Left colon (tissue), 2 donors: ENCODE measurements around the gene NACC2. TPM values are rescaled to one million over a fixed set of nuclear protein-coding genes. Genes with fewer than 3 reads are reported as not detected.
"Not testable (repeated sequence)": the region's sequence is repeated elsewhere in the genome, so short reads cannot be mapped to it uniquely, and the experiment has no call there.

Experiments used
- ATAC-seq: fragments of 200-7000 bp; cut with Tn5 transposase; one replicate; pipeline ENCODE4 v1.9.1; 2020; ENCODE audit warnings: mild to moderate bottlenecking, moderate library complexity
- DNase-seq, 2 donors: peaks; one replicate each; pipeline ENCODE4 v3.0.0-alpha.2; 2020
- intact Hi-C, 2 donors: fragments of 100-400 bp; cut with DNase I in 1 of 2; cut with micrococcal nuclease in 1 of 2; formaldehyde crosslinking; loops; one replicate each; pipeline versions ENCODE4 v1.11.2 to v1.14.0; 2022; cut with DNase I, micrococcal nuclease
- total RNA-seq, 2 donors: library from RNA; stranded (reverse); fragmentation: NEBNext Ultra II Directional; extraction: Animal tissue kit (Norgen Biotek cat#: 25700); gene quantifications; one replicate each; pipeline ENCODE4 v1.2.1, GENCODE V29; 2021
- donor health status: DM: no; HTN: no; CAD: no.
- donor health status: DM: yes; HTN: yes; CAD: no.

Gene NACC2
- total RNA-seq, 2 donors from 2014 or later: 16.0 to 25.2 TPM

- intact Hi-C loops: no loop called here
- ATAC-seq: no peak
Observed at GRCh38 chr9:135980926-135981630, 114.0 kb downstream of the NACC2 start.

GRCh38 chr9:135979547-135980166 lies 115.4 kb downstream of the NACC2 start:
- DNase-seq (no peak), ATAC-seq (no peak)
- intact Hi-C loops: no loop called here

More at GRCh38 chr9:135980926-135981630, 114.0 kb downstream of the NACC2 start:
- no peak for DNase-seq

- intact Hi-C loops: no loop called here
Observed at GRCh38 chr9:135978642-135979546, 116.2 kb downstream of the NACC2 start.

GRCh38 chr9:135976944-135977343 lies 118.1 kb downstream of the NACC2 start:
- DNase-seq: no peak
- intact Hi-C loops: no loop called here

More at GRCh38 chr9:135978642-135979546, 116.2 kb downstream of the NACC2 start:
- no peak for DNase-seq
- no peak for ATAC-seq

GRCh38 chr9:135976531-135976930 lies 118.6 kb downstream of the NACC2 start:
- ATAC-seq: no peak
- intact Hi-C loops: no loop called here
- no peak for DNase-seq

More at GRCh38 chr9:135976944-135977343, 118.1 kb downstream of the NACC2 start:
- ATAC-seq: no peak

- no peak for ATAC-seq
- intact Hi-C loops: no loop called here
- no peak for DNase-seq
Observed at GRCh38 chr9:135975834-135976233, 119.3 kb downstream of the NACC2 start.

- ATAC-seq (no peak), DNase-seq (no peak)
- intact Hi-C loops: no loop called here
Observed at GRCh38 chr9:135974220-135974573, 120.9 kb downstream of the NACC2 start.

GRCh38 chr9:135973277-135974219 lies 121.5 kb downstream of the NACC2 start:
- DNase-seq: no peak
- no peak for ATAC-seq
- intact Hi-C loops: no loop called here

GRCh38 chr9:135971892-135972291 lies 123.2 kb downstream of the NACC2 start:
- intact Hi-C loops: no loop called here
- DNase-seq (peak; percentile 80 to 91), ATAC-seq (peak; percentile 94)

GRCh38 chr9:135971111-135971766 lies 123.8 kb downstream of the NACC2 start:
- ATAC-seq (no peak), DNase-seq (no peak)
- intact Hi-C loops: no loop called here

GRCh38 chr9:135970128-135970815 lies 124.8 kb downstream of the NACC2 start:
- ATAC-seq: no peak
- intact Hi-C loops: no loop called here
- DNase-seq: no peak

- no peak for DNase-seq
- intact Hi-C loops: loop anchor here (2.0 to 5.0 kb wide), 2 partner anchors 153 to 154 kb away; no protein-coding TSS in a partner anchor
Observed at GRCh38 chr9:135969064-135969683, 125.9 kb downstream of the NACC2 start.

GRCh38 chr9:135968601-135969000 lies 126.5 kb downstream of the NACC2 start:
- ATAC-seq: no peak

More at GRCh38 chr9:135969064-135969683, 125.9 kb downstream of the NACC2 start:
- no peak for ATAC-seq

GRCh38 chr9:135968083-135968476 lies 127.0 kb downstream of the NACC2 start:
- no peak for DNase-seq
- intact Hi-C loops: loop anchor here (2.0 to 5.0 kb wide), 2 partner anchors 154 to 155 kb away; no protein-coding TSS in a partner anchor
- no peak for ATAC-seq

More at GRCh38 chr9:135968601-135969000, 126.5 kb downstream of the NACC2 start:
- intact Hi-C loops: loop anchor here (2.0 to 5.0 kb wide), 2 partner anchors 154 kb away; no protein-coding TSS in a partner anchor
- no peak for DNase-seq

- intact Hi-C loops: loop anchor here in 1 of 2 donors (5.0 kb wide), 1 partner anchor 155 kb away; no protein-coding TSS in a partner anchor
- not testable (repeated sequence) for ATAC-seq, DNase-seq
Observed at GRCh38 chr9:135966916-135967260, 128.2 kb downstream of the NACC2 start.

- intact Hi-C loops: loop anchor here in 1 of 2 donors (5.0 kb wide), 1 partner anchor 157 kb away; no protein-coding TSS in a partner anchor
- ATAC-seq (no peak), DNase-seq (no peak)
Observed at GRCh38 chr9:135965124-135965756, 129.8 kb downstream of the NACC2 start.
